ENCODE measurements around the gene LEKR1.

DNA sequence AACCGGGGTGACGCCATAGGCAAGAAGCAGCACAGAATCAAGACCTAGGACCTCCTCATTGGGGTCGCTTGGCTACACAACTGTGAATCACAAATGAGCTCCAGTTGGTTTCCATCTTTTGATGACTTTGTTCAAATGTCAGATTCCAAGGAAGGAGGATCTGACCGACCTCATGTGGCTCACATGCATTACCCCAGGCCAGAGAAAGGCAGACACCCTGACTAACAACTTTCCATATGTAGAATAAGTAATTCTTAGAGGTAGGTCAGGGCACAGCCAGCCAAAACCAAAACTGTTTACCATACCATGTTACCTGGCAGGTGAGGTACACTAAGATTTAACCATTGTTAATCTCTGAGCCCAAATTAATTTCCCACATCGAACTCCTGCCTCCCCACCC is 237.3 kb downstream of the LEKR1 start:
- TF ChIP-seq, protein P1, sequence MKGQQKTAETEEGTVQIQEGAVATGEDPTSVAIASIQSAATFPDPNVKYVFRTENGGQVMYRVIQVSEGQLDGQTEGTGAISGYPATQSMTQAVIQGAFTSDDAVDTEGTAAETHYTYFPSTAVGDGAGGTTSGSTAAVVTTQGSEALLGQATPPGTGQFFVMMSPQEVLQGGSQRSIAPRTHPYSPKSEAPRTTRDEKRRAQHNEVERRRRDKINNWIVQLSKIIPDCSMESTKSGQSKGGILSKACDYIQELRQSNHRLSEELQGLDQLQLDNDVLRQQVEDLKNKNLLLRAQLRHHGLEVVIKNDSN (CRISPR knock-in tag; IDR thresholded peaks at IDR 0.05) = no peak
- no peak for TF ChIP-seq JUND (IDR thresholded peaks at IDR 0.05; ENCODE audit: borderline replicate concordance, low read depth, low read length)
- TF ChIP-seq JUND (tag; IDR thresholded peaks at IDR 0.05; ENCODE audit: borderline replicate concordance, low read depth, low read length) = no peak
- TF ChIP-seq NFYB (IDR thresholded peaks at IDR 0.05; ENCODE audit: extremely low read depth, insufficient read length) = no peak
- no peak for TF ChIP-seq NCOA4 (IDR thresholded peaks at IDR 0.05; ENCODE audit: partially characterized antibody)
- TF ChIP-seq, protein P2, sequence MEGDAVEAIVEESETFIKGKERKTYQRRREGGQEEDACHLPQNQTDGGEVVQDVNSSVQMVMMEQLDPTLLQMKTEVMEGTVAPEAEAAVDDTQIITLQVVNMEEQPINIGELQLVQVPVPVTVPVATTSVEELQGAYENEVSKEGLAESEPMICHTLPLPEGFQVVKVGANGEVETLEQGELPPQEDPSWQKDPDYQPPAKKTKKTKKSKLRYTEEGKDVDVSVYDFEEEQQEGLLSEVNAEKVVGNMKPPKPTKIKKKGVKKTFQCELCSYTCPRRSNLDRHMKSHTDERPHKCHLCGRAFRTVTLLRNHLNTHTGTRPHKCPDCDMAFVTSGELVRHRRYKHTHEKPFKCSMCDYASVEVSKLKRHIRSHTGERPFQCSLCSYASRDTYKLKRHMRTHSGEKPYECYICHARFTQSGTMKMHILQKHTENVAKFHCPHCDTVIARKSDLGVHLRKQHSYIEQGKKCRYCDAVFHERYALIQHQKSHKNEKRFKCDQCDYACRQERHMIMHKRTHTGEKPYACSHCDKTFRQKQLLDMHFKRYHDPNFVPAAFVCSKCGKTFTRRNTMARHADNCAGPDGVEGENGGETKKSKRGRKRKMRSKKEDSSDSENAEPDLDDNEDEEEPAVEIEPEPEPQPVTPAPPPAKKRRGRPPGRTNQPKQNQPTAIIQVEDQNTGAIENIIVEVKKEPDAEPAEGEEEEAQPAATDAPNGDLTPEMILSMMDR (IDR thresholded peaks at IDR 0.05 in 2 of 3, conservative IDR thresholded peaks at IDR 0.05 in 1 of 3; ENCODE audit: insufficient read depth in 2 of 3, low read depth in 1 of 3, low read length in 3 of 3) = no peak

Data from K562 (cell line).